GM12891 (cell line): ENCODE data around the gene MT1A.
"Not testable (repeated sequence)": the region's sequence is repeated elsewhere in the genome, so short reads cannot be mapped to it uniquely, and the experiment has no call there.

Source experiments
- PAX5 ChIP-seq: IDR thresholded peaks from 2 replicates; pipeline ENCODE4 v1.6.1; 2011; ENCODE audit warnings: low read length, moderate library complexity, mild to moderate bottlenecking; ENCODE audit not compliant: insufficient read depth, severe bottlenecking
- POLR2A ChIP-seq: IDR thresholded peaks from 2 replicates; pipeline ENCODE4 v1.6.1; 2011; ENCODE audit warnings: low read depth, low read length, control low read depth
- POLR2AphosphoS5 ChIP-seq: IDR thresholded peaks from 2 replicates; pipeline ENCODE4 v1.6.1; 2011; ENCODE audit warnings: low read depth, low read length, control low read depth
- SPI1 ChIP-seq: IDR thresholded peaks from 2 replicates; pipeline ENCODE4 v1.6.1; 2011; ENCODE audit warnings: low read depth, low read length, control low read depth
- TAF1 ChIP-seq: IDR thresholded peaks from 2 replicates; pipeline ENCODE4 v1.6.1; 2011; ENCODE audit warnings: low read depth, low read length, control low read depth

DNA sequence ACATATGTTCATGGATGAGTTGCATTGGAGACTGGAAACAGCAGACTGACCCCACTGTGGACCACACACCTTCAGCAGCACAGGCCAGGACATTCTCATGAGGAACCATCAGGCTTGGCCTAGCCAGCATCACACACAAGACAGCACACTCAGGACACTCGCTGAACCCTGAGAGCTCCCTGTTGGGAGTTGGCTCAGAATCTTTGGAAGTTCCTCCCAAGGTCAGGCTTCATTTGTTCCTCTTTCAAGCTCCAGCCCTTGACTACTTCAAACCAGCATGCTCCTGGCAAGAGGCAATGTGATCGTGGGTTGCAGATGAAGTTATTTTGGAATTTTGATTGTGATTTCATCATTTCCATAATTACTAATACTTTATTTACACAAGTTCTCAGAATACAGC is 33.2 kb downstream of the MT1A start:
- not testable (repeated sequence) for TF ChIP-seq TAF1, POLR2AphosphoS5, POLR2A, PAX5, SPI1
